OCI-LY1 (cell line): Measurements from ENCODE around the gene SLC22A7.

Experiments used
- CTCF ChIP-seq: fragments of 200-600 bp; sonication (generic), shearing (Covaris generic); IDR thresholded peaks from 2 replicates; pipeline ENCODE4 v1.5.1; 2017; ENCODE audit warnings: mild to moderate bottlenecking, antibody characterized with exemption, low read length, moderate library complexity, mixed read lengths
- EZH2 ChIP-seq: fragments of 200-600 bp; sonication (generic), shearing (Covaris generic); IDR thresholded peaks from 2 replicates; pipeline ENCODE4 v1.8.0; 2017; ENCODE audit warnings: borderline replicate concordance, mixed run types, mild to moderate bottlenecking, antibody characterized with exemption, low read length, moderate library complexity, mixed read lengths

GRCh38 chr6:43255408-43256054 lies 42.5 kb upstream of the SLC22A7 start:
- TF ChIP-seq CTCF, result no peak
- no peak for TF ChIP-seq EZH2
